HTR-8/SVneo (cell line): ENCODE data around the gene RBM20.
"Not testable (repeated sequence)": the region's sequence is repeated elsewhere in the genome, so short reads cannot be mapped to it uniquely, and the experiment has no call there.

ENCODE experiments used
- DNase-seq: peaks from one replicate; pipeline ENCODE4 v3.0.0; 2011; ENCODE audit warnings: low spot score, mixed read lengths; ENCODE audit not compliant: insufficient read length
- FAIRE-seq: peaks from 2 replicates; lab custom pipeline; 2011; peaks lifted over from hg19 to GRCh38; lab: Jason Lieb, UNC

RBM20 gene

GRCh38 chr10:110643653-110644597 lies at the start of gene RBM20:
RBM20 (plus strand) TSS chr10:110644336; CDS start chr10:110644455, 119 bp downstream.
- peak; percentile 26 for DNase-seq
- FAIRE-seq, result no peak

GRCh38 chr10:110597476-110597875 lies 46.7 kb upstream of the RBM20 start:
- no peak for DNase-seq
- FAIRE-seq, result no peak

GRCh38 chr10:110600487-110601101 lies 43.5 kb upstream of the RBM20 start:
- peak; percentile 7 for DNase-seq
- no peak for FAIRE-seq

GRCh38 chr10:110601581-110601980 lies 42.6 kb upstream of the RBM20 start:
- FAIRE-seq (no peak), DNase-seq (no peak)

GRCh38 chr10:110608087-110608486 lies 36.0 kb upstream of the RBM20 start:
- DNase-seq (no peak), FAIRE-seq (no peak)

- FAIRE-seq, result no peak
- no peak for DNase-seq
Observed at GRCh38 chr10:110609605-110610004, 34.5 kb upstream of the RBM20 start.

- FAIRE-seq (no peak), DNase-seq (peak; percentile 41)
Observed at GRCh38 chr10:110610308-110610774, 33.8 kb upstream of the RBM20 start.

GRCh38 chr10:110610781-110611180 lies 33.4 kb upstream of the RBM20 start:
- DNase-seq, FAIRE-seq: not testable (repeated sequence)

- FAIRE-seq, result no peak
- DNase-seq, result no peak
Observed at GRCh38 chr10:110612087-110612486, 32.0 kb upstream of the RBM20 start.

- DNase-seq (no peak), FAIRE-seq (no peak)
Observed at GRCh38 chr10:110612629-110613028, 31.5 kb upstream of the RBM20 start.

GRCh38 chr10:110613341-110613995 lies 30.7 kb upstream of the RBM20 start:
- DNase-seq (no peak), FAIRE-seq (no peak)

- DNase-seq (no peak), FAIRE-seq (no peak)
Observed at GRCh38 chr10:110613996-110614495, 30.1 kb upstream of the RBM20 start.

GRCh38 chr10:110615057-110615747 lies 28.9 kb upstream of the RBM20 start:
- no peak for DNase-seq
- FAIRE-seq, result no peak

GRCh38 chr10:110616493-110617033 lies 27.6 kb upstream of the RBM20 start:
- DNase-seq (no peak), FAIRE-seq (no peak)

- no peak for FAIRE-seq
Observed at GRCh38 chr10:110617425-110618229, 26.5 kb upstream of the RBM20 start.

GRCh38 chr10:110618230-110618610 lies 25.9 kb upstream of the RBM20 start:
- FAIRE-seq (no peak), DNase-seq (no peak)

More at GRCh38 chr10:110617425-110618229, 26.5 kb upstream of the RBM20 start:
- DNase-seq, result no peak

- no peak for DNase-seq
- FAIRE-seq, result no peak
Observed at GRCh38 chr10:110619514-110620397, 24.4 kb upstream of the RBM20 start.

- FAIRE-seq, result no peak
Observed at GRCh38 chr10:110620398-110620719, 23.8 kb upstream of the RBM20 start.

More at GRCh38 chr10:110620398-110620719, 23.8 kb upstream of the RBM20 start:
- DNase-seq, result no peak
